HG03520 (cell line): ENCODE results near the gene TOMM40.
"Not testable (repeated sequence)": the region's sequence is repeated elsewhere in the genome, so short reads cannot be mapped to it uniquely, and the experiment has no call there.

Experiments
- ATAC-seq: cut with Tn5 transposase; IDR thresholded peaks from one replicate; pipeline ENCODE4 v1.9.1; 2021; ENCODE audit warnings: mild to moderate bottlenecking, moderate library complexity; ENCODE audit not compliant: unreplicated experiment

TOMM40 gene

DNA sequence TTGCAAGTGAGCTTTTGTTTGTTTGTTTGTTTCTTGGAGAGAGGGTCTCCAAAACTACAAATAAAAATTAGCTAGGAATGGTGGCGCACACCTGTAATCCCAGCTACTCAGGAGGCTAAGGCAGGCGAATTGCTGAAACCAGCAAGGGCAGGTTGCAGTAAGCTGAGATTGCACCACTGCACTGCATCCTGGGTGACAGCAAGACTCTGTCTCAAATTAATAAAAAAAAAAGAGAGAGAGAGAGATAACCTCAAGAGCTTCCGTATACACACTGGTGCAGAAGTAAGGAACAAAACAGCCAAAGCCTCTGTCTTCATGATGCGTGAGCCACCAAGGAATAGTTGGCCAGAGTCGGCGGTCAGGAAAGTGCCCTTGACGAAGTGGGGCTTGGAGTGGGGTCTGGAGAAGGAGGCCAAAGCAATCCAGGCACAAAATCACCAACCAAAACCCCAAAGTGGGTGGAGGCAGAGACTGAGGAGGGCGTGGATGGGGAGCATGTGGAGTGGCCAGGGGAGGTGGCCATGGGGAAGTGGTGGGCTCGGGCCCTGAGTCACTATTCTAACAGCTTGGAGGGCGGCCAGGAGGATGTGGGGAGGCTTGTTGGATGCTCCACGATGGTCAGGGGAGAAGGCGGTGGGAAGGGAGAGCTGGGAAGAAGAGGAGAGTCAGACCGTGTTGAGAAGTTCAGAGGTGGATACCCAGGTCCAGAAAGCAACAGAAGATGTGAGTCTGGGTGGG is 21.2 kb upstream of the TOMM40 start:
- no peak for ATAC-seq

DNA sequence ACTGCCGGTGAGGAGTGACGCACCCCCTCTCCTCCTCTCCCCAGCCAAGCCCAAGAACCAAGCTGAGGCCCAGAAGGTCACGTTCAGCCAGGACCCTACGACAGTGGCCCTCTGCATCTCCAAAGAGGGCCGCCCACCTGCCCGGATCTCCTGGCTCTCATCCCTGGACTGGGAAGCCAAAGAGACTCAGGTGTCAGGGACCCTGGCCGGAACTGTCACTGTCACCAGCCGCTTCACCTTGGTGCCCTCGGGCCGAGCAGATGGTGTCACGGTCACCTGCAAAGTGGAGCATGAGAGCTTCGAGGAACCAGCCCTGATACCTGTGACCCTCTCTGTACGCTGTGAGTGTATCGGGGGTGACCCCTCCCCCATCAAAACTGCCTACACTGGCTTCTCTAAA is 19.2 kb upstream of the TOMM40 start:
- no peak for ATAC-seq

DNA sequence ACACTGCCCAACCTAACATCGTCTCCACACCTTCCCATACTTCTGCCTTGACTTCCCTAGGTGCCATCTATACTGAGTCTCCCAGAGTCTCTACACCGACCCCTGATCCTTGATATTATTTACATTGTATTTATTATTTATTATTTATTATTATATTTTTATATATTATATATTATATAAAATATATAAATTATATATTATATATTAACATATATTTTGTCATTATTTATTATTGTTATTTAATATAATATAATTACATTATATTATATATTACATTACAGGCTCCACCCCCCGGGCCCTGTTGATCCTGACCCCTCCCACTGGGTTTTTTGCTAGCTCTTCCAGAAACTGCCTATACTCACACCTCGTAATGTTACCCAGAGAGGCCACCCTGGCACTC is 18.4 kb upstream of the TOMM40 start:
- ATAC-seq, result no peak

DNA sequence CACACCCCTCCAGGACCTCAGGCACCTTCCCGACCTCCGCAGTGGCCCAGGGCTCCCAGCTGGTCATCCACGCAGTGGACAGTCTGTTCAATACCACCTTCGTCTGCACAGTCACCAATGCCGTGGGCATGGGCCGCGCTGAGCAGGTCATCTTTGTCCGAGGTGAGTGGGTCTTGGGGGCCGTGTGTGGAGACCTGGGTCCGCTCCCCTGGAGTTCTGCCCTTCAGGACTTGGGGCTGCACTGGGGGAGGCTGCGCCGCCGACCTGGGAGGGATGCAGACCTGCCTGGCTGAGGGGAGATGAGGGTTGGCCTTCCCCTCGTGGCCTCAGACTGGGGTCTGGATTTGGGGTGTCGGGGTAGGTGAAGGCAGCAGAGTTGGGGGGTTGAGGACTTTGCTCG is 16.7 kb upstream of the TOMM40 start:
- ATAC-seq, result no peak

DNA sequence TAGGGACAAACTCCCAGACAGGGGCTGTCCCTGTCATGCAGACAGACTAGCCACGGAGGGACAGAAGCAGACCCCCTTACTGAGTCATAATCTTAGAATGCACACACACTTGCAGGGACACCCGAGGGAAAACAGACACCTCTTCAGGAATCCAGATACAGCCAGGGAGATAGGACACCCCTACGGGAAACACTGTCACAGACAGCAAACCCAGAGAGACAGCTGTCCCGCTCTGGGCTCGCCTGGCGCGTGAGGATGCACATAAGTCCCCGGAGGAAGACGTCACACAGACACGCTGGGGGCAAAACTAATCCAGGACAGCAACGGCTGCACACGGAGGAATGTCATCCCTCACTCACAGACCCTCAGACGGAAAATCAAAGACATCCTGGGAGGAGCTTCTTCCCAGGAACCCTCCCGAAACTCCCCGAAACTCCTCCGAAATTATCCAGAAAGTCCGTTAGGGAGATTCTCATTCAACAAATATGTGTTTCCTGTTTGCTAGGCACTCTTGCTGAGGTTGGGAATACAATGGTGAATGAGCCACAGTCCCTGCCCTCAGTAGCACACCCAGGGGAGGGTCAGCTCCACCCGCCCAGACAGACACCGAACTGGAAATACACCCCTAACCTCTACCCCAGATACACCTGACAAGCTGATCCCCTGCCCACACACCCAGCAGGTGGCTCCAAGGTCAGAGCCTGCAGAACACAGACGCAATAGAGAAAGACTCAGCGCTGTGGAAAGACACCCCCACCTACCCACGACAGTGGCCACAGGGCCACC is 15.2 kb upstream of the TOMM40 start:
- no peak for ATAC-seq

DNA sequence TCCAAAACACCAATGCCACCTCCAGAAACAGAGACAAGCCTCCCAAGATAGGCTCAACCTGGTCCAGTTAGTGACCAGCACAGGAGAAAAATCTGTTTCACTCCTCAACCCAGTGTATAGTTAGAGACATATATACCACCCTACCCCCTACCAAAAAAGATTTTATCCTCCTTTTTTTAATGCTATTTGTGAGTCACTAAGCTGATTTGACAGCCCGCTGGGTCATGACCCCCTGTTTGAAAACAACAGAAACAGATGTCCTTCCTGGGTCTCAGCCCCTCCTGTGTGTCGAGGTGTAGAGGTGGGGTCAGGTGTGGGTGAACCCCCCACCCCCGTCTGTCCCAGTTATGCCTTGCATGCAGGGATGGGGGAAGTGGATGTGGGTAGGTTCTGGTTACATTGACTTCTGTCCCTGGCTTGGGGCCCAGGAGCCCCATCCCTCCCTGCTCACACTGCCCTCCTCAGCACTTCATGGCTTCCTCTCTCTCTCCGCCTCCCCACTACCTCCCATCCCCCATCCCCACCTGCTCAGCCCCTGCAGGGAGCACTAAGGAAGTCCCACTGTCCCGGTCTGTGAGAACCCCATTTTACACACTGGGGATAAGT is 14.0 kb upstream of the TOMM40 start:
- ATAC-seq, result no peak

DNA sequence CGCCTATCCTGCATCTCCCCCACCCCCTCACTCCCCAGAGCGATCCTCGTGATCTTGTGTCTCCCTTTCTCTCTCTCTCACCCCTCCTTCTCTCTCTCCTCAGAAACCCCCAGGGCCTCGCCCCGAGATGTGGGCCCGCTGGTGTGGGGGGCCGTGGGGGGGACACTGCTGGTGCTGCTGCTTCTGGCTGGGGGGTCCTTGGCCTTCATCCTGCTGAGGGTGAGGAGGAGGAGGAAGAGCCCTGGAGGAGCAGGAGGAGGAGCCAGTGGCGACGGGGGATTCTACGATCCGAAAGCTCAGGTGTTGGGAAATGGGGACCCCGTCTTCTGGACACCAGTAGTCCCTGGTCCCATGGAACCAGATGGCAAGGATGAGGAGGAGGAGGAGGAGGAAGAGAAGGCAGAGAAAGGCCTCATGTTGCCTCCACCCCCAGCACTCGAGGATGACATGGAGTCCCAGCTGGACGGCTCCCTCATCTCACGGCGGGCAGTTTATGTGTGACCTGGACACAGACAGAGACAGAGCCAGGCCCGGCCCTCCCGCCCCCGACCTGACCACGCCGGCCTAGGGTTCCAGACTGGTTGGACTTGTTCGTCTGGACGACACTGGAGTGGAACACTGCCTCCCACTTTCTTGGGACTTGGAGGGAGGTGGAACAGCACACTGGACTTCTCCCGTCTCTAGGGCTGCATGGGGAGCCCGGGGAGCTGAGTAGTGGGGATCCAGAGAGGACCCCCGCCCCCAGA is 12.8 kb upstream of the TOMM40 start:
- ATAC-seq, result no peak

DNA sequence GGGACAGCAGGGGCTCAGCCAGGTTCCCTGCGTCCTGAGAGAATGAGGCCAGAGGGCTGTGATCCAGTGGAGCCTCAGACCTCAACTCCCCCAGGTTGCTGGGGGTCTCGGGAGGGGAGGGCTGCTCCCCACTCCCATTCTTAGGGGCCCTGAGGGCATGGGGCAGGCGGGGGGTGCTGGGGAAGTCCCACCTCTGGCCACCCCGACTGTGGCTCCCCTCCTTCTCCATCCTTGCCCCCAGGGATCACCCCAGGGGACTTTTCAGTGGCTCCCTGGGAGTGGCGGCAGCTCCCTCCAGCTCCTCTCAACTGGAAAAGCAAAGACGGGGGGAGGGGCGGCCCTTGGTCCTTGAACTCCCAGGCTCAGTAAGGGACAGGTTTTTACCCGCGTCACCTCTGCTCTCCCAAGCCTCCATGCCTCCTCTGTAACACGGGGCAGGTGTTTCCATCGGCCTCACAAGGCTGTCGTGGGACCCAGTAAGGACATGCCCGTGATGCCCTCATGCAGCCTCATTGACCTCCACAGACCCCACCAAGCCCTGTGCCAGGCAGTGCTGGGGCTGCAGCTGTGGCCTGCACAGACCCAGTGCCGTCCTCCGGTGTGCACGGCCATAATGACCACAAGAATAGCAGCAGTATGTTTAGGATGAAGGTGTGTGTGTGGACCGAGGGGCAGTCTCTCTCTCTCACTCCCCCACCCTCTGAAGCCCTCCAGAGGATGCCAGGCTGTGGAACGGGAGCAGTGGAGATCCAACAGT is 11.6 kb upstream of the TOMM40 start:
- ATAC-seq, result no peak

DNA sequence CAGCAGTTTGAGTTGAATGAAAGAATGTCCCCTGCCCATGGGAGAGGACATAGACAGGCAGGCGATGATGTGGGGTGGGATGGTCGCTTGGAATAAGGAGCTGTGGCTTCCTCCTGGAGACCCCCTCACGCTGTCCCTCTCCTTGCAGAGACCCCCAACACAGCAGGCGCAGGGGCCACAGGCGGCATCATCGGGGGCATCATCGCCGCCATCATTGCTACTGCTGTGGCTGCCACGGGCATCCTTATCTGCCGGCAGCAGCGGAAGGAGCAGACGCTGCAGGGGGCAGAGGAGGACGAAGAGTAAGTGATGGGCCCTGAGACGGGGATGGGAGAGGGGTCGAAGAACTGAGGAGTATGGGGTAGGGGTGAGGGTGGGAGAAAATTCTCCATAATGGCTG is 9.0 kb upstream of the TOMM40 start:
- no peak for ATAC-seq

DNA sequence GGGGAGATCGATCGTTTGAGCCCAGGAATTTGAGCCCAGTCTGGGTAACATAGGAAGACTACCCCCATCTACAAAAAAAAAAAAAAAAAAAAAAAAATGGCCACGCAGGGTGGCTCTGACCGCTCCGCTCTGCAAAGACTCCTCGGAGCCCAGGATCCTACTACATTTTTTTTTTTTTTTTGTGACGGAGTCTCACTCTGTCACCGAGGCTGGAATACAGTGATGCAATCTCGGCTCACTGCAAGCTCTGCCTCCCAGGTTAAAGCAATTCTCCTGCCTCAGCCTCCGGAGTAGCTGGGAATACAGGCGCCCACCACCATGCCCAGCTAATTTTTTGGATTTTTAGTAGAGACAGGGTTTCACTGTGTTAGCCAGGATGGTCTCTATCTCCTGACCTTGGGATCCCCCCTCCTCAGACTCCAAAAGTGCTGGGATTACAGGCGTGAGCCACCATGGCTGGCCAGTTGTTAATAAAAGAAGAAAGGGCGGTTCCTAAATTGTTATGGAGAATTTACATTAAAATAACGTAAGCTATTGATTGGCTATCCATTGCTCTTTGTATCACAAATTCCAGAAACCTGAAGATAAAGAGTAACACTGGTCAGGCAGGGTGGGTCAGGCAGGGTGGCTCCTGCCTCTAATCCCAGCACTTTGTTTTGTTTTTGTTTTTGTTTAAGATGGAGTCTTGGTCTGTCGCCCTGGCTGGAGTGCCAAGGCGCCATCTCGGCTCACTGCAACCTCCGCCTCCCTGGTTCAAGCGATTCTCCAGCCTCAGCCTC is 8.2 kb upstream of the TOMM40 start:
- ATAC-seq, result not testable (repeated sequence)

DNA sequence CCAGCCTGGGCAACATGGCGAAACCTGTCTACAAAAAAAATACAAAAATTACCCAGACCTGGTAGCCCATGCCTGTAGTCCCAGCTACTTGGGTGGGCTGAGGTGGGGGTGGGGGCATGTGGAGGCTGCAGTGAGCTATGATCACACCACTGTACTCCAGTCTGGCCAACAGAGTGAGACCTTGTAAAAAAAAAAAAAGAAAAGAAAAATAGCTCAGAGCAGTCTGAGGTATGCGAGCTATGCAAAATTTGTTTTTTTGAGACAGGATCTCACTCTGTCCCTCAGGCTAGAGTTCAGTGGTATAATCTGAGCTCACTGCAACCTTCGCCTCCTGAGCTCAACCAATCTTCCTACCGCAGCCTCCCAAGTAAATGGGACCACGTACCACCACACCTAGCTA is 7.1 kb upstream of the TOMM40 start:
- ATAC-seq, result no peak

DNA sequence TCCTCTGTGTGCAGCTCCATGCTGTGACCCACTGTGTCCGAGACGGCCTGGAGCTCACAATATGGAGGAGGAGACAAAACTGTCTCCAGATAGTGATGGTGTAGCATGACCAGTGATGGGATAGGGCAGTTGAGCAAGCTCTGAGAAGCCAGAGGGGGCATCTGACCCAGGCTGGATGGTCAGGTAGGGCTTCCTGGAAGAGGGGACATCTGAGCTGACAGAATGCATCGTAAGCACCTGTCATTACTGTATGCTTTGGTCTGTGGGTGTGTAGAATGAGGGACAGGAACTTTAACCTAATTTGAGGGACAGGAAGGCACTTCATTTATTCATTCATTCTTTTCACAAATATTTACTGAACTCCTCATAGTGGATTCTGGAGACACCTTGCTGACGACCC is 6.5 kb upstream of the TOMM40 start:
- ATAC-seq, result no peak

DNA sequence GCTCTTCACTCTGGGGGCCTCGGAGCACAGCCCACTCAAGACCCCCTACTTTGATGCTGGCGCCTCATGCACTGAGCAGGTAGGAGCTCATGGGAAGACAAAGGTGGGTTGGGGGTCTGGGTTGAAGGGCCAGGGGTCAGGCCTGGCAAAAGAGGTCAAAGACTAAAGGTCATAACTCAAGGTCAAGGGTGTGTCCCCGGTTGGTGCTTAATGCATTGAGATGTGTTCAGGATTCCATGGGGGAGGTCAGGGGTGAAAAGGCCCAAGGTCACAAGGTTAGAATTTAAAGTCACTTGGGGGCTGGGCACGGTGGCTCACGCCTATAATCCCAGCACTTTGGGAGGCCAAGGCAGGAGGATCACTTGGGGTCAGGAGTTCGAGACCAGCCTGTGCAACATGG is 4.9 kb upstream of the TOMM40 start:
- no peak for ATAC-seq

DNA sequence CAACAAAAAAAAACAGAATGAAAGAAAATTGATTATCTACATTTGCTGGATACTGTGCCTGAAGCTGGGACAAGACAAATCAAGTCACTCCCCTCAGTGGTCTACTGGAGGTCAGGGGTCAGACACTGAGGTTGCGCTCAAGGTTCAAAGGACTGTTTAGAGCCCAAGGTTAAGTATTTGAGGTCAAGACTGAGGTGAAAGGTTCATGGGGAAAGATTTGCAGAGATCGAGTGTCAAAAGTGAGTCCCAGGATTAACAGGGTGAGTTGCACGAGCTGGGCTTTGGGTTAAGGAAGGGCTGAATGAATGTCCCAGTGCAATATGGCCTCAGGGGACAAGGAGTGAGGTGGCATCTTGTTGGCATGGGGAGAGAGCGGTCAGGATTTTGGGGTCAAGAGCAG is 3.4 kb upstream of the TOMM40 start:
- no peak for ATAC-seq

DNA sequence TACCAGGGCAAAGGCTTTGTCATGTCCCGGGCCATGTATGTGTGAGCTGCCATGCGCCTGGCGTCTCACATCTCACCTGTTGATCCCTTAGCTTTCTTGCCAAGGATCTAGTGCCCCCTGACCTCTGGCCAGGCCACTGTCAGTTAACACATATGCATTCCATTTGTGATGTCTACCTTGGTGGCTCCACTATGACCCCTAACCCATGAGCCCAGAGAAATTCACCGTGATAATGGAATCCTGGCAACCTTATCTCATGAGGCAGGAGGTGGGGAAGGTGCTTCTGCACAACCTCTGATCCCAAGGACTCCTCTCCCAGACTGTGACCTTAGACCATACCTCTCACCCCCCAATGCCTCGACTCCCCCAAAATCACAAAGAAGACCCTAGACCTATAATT is 2.7 kb upstream of the TOMM40 start:
- not testable (repeated sequence) for ATAC-seq

DNA sequence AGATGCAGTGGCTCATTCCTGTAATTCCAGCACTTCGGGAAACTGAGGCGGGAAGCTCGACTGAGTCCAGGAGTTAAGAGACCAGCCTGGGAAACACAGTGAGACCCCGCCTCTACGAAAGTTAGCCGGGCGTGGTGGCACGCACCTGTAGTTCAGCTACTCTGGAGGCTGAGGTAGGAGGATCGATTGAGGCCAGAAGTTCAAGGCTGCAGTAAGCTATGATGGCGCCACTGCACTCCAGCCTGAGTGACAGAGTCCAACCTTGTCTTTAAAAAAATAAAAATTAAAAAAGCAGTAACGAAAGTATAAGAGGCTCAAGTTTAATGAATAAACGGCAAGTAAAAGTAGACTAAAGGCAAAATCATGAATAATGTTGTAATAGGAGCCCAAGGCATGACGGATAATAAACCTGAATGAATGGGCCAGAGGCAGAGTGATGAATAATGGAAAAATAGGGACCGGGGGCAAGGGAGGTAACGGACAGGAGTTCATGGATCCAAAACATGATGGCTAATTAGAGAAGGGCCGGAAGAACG is 1.2 kb upstream of the TOMM40 start:
- ATAC-seq, result no peak

DNA sequence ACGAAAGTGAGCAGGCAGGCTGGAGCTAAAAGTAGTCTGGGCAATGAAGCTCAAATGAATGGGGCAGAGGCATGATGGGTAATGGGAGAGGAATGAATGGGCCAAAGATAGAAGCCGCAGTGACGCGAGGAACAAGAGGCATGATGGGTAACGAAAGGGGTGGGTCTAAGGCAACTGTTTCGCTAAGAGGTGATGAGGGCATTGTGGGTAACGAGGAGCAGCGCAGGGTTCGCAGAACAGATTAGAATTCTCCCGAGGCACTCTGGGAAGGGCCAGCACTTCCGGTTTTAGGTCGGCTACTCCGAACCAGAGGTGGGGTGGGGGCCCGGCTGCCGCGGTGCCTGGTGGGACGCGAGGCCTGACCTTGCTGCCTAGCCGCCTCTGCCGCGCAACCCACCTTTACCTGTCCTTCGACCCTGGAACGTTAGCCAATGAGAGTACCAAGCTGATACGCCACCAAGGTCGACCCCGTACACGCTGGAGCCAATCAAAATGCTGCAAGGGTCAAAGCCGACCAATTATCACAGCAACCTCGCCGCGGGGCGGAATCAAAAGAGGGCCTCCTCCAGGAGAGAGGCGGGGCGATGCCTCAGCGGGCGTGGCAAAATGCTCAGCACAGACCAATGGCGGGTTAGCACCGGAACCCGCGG is 563 bp upstream of the TOMM40 start:
- peak; percentile 76 for ATAC-seq

DNA sequence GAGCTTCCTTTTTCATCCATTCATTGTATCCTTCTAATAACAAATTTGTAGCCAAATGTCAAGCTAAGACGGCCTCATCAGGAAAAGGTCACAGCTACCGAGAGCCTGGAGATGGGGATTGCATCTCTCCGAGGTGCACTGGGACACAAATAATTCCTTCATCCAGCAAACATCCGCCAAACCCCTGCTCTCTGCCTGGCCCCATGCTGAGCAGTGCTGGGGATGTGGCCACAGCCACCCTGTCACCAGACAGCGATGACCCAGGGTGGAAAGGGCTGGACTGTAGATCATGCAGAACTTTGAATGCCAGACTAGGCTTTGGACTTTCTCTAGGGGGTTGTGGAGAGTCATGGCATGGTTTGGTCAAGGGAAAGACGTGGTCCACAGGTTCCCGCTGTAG is 1.9 kb downstream of the TOMM40 start:
- no peak for ATAC-seq
